PFSK-1 (cell line): ENCODE data around the gene RPRML.

Experiments
- TAF1 ChIP-seq: IDR thresholded peaks from 2 replicates; pipeline ENCODE4 v1.6.1; 2012; ENCODE audit warnings: low read length, control low read depth, borderline replicate concordance; ENCODE audit not compliant: insufficient read depth
- TF ChIP-seq, protein P1 (sequence below), 2 experiments: IDR thresholded peaks; 2 replicates each; pipeline versions ENCODE4 v1.6.1 to v1.8.0; 2011 to 2012; ENCODE audit warnings: low read depth in 2 of 2, low read length in 2 of 2, control low read depth in 1 of 2, inconsistent platforms in 1 of 2, mild to moderate bottlenecking in 1 of 2, moderate library complexity in 1 of 2; ENCODE audit not compliant: insufficient read depth in 1 of 2

DNA sequence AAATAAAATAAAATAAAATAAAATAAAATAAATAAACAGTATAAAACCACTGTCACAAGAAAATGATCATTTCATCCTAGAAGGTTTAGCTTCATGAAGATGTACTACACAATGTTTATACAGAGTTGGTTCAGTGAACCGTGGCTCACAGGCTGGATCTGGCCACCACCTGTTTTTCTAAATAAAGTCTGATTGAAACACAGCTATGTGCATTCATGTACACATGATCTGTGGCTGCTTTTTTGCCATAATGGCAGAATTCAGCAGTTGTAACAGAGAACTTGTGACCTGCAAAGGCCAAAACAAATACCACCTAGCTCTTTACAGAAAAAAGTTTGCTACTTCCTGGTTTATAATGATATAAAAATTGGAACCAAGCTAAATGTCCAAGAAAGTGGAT lies 12.6 kb upstream of the RPRML start:
- TF ChIP-seq TAF1, result no peak
- TF ChIP-seq, protein P1, sequence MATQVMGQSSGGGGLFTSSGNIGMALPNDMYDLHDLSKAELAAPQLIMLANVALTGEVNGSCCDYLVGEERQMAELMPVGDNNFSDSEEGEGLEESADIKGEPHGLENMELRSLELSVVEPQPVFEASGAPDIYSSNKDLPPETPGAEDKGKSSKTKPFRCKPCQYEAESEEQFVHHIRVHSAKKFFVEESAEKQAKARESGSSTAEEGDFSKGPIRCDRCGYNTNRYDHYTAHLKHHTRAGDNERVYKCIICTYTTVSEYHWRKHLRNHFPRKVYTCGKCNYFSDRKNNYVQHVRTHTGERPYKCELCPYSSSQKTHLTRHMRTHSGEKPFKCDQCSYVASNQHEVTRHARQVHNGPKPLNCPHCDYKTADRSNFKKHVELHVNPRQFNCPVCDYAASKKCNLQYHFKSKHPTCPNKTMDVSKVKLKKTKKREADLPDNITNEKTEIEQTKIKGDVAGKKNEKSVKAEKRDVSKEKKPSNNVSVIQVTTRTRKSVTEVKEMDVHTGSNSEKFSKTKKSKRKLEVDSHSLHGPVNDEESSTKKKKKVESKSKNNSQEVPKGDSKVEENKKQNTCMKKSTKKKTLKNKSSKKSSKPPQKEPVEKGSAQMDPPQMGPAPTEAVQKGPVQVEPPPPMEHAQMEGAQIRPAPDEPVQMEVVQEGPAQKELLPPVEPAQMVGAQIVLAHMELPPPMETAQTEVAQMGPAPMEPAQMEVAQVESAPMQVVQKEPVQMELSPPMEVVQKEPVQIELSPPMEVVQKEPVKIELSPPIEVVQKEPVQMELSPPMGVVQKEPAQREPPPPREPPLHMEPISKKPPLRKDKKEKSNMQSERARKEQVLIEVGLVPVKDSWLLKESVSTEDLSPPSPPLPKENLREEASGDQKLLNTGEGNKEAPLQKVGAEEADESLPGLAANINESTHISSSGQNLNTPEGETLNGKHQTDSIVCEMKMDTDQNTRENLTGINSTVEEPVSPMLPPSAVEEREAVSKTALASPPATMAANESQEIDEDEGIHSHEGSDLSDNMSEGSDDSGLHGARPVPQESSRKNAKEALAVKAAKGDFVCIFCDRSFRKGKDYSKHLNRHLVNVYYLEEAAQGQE (IDR thresholded peaks at IDR 0.05; ENCODE audit: insufficient read depth in 1 of 2, low read depth in 2 of 2, low read length in 2 of 2), result no peak
